ENCODE data around the gene ARHGEF28.

Gene ARHGEF28

DNA sequence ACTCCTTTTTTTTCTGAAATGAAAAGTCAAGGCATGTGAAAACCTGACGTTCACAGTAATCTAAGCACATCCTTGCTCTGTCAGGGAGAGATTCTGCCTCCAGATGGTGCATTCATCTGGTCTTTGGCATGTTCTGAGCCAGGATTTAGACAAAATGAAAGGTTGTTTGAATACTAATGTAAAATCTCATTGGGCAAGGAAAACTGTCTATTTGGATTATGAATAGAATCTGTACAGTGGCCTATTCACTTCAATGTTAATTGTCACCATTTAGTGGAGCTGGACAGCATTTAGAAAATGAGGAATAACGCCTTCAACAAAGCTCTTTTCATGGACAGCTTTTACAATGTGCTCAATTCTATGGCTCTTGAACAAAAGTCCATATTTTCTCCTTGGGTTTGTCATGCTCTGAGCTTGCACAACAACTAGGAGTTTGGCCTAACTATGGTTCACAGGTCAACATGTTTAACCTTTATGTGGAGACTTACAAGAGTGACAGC is 28.9 kb downstream of the ARHGEF28 start:
- H3K79me1 ChIP-seq (ENCODE audit: low read length) = no peaks in the 10 kb centered on the region
- no peak overlapping the region for H2BK15ac ChIP-seq (replicated peaks; ENCODE audit: low read depth)
- no peaks in the 10 kb centered on the region for H3K36me3 ChIP-seq (ENCODE audit: control insufficient read depth, insufficient read depth, low read length)
- no peak overlapping the region for H2BK5ac ChIP-seq (ENCODE audit: low read length)
- no peak overlapping the region for H2AK5ac ChIP-seq (ENCODE audit: low read length)
- H2BK120ac ChIP-seq (ENCODE audit: low read depth, low read length) = no peak overlapping the region
- H3K9ac ChIP-seq (ENCODE audit: low read length) = no peak overlapping the region
- no peaks in the 10 kb centered on the region for H3K79me2 ChIP-seq (ENCODE audit: control insufficient read depth, insufficient read depth, low read length)
- H3K4me1 ChIP-seq (ENCODE audit: control insufficient read depth, low read depth, low read length) = no peaks in the 10 kb centered on the region
- H3K56ac ChIP-seq (ENCODE audit: low read length) = no peak overlapping the region
- no peak overlapping the region for H3K4me2 ChIP-seq (ENCODE audit: low read length)
- no CpG with 5 or more reads among the region's 2 CpGs for WGBS (ENCODE audit: extremely low coverage, insufficient coverage, low lambda C conversion rate)
- no peak overlapping the region for H3K18ac ChIP-seq (ENCODE audit: low read length)
- no peaks in the 10 kb centered on the region for H3K27me3 ChIP-seq (ENCODE audit: insufficient read depth, low read length, poor library complexity)
- no peak overlapping the region for H3K23ac ChIP-seq (ENCODE audit: low read length)
- no peak overlapping the region for H3K27ac ChIP-seq (ENCODE audit: low read depth, low read length)
- no peak overlapping the region for H3K4me3 ChIP-seq (ENCODE audit: low read length)
- no peak overlapping the region for H4K8ac ChIP-seq (ENCODE audit: low read depth, low read length)
- DNase-seq = no peak
- H3K4ac ChIP-seq (ENCODE audit: low read depth, low read length) = no peak overlapping the region
- H4K5ac ChIP-seq (ENCODE audit: low read length) = no peak overlapping the region

DNA sequence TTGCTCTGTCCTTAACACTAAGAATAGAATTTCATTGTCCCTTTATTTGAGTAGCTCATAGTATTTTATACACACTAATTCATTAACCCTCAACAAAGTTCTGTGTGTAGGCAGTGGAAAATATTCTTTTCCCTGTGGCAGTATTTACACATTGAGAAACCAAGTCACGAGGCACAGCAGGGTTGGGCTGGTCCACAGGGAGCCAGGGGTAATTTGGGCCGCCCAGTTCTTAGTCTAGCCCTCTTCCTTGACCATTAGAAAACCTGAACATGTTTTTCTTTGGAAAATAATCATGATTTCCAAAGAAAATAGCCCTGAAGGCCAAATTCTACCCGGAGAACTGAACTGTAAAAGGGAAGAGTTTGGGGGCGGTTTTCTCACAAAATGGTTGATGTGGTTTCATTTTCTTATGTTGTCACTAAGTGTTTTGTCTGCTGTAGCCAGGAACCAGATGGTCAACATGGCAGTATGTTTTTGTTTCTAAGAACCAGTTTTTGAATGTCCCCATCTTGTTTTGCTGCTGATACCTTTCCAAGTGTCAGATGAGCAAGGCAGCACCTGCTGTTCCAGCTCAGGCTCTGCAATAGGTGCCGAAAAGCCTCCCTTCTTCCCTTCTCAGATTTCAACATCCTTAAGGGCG is 29.6 kb downstream of the ARHGEF28 start:
- Histone ChIP-seq H3K18ac (ENCODE audit: low read length) (no peak overlapping the region), H3K36me3 (ENCODE audit: control insufficient read depth, insufficient read depth, low read length) (no peaks in the 10 kb centered on the region), H3K4me2 (ENCODE audit: low read length) (no peak overlapping the region), H3K56ac (ENCODE audit: low read length) (no peak overlapping the region), H3K79me1 (ENCODE audit: low read length) (no peaks in the 10 kb centered on the region), H3K9ac (ENCODE audit: low read length) (no peak overlapping the region), H3K4ac (ENCODE audit: low read depth, low read length) (no peak overlapping the region), H2BK5ac (ENCODE audit: low read length) (no peak overlapping the region), H3K79me2 (ENCODE audit: control insufficient read depth, insufficient read depth, low read length) (no peaks in the 10 kb centered on the region), H4K8ac (ENCODE audit: low read depth, low read length) (no peak overlapping the region), H2BK120ac (ENCODE audit: low read depth, low read length) (no peak overlapping the region), H4K5ac (ENCODE audit: low read length) (no peak overlapping the region), H3K27me3 (ENCODE audit: insufficient read depth, low read length, poor library complexity) (no peaks in the 10 kb centered on the region), H3K4me1 (ENCODE audit: control insufficient read depth, low read depth, low read length) (no peaks in the 10 kb centered on the region), H3K27ac (ENCODE audit: low read depth, low read length) (no peak overlapping the region), H2AK5ac (ENCODE audit: low read length) (no peak overlapping the region), H3K4me3 (ENCODE audit: low read length) (no peak overlapping the region), H2BK15ac (replicated peaks; ENCODE audit: low read depth) (no peak overlapping the region), H3K23ac (ENCODE audit: low read length) (no peak overlapping the region)
- WGBS (ENCODE audit: extremely low coverage, insufficient coverage, low lambda C conversion rate) = no CpG with 5 or more reads among the region's 6 CpGs
- DNase-seq = no peak

DNA sequence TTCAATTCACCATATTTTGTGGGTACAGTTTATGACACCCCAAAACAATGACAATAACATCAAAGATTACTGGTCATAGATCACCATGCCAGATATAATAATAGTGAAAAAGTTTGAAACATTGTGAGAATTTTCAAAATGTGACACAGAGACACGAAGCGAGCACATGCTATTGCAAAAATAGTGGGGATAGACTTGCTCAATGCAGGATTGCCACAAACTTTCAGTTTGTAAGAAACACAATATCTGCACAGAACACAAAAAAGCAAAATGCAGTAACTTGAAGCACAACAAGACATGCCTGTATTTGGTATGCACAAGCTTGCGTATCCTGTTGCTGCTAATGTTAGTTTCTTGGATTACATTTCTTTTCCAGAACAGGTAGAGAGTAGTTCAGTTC is 35.8 kb downstream of the ARHGEF28 start:
- no peak overlapping the region for H2BK15ac ChIP-seq (replicated peaks; ENCODE audit: low read depth)
- DNase-seq = no peak
- H3K36me3 ChIP-seq (ENCODE audit: control insufficient read depth, insufficient read depth, low read length) = no peaks in the 10 kb centered on the region
- H4K5ac ChIP-seq (ENCODE audit: low read length) = no peak overlapping the region
- H3K23ac ChIP-seq (ENCODE audit: low read length) = no peak overlapping the region
- H3K79me1 ChIP-seq (ENCODE audit: low read length) = no peaks in the 10 kb centered on the region
- H3K79me2 ChIP-seq (ENCODE audit: control insufficient read depth, insufficient read depth, low read length) = no peaks in the 10 kb centered on the region
- H2AK5ac ChIP-seq (ENCODE audit: low read length) = no peak overlapping the region
- H4K8ac ChIP-seq (ENCODE audit: low read depth, low read length) = no peak overlapping the region
- H2BK5ac ChIP-seq (ENCODE audit: low read length) = no peak overlapping the region
- H2BK120ac ChIP-seq (ENCODE audit: low read depth, low read length) = no peak overlapping the region
- H3K4me1 ChIP-seq (ENCODE audit: control insufficient read depth, low read depth, low read length) = no peaks in the 10 kb centered on the region
- H3K4ac ChIP-seq (ENCODE audit: low read depth, low read length) = no peak overlapping the region
- H3K27me3 ChIP-seq (ENCODE audit: insufficient read depth, low read length, poor library complexity) = no peaks in the 10 kb centered on the region
- no peak overlapping the region for H3K9ac ChIP-seq (ENCODE audit: low read length)
- H3K4me2 ChIP-seq (ENCODE audit: low read length) = no peak overlapping the region
- WGBS (ENCODE audit: extremely low coverage, insufficient coverage, low lambda C conversion rate) = no CpG with 5 or more reads among the region's 3 CpGs
- H3K27ac ChIP-seq (ENCODE audit: low read depth, low read length) = no peak overlapping the region
- no peak overlapping the region for H3K4me3 ChIP-seq (ENCODE audit: low read length)
- H3K18ac ChIP-seq (ENCODE audit: low read length) = no peak overlapping the region
- H3K56ac ChIP-seq (ENCODE audit: low read length) = no peak overlapping the region

DNA sequence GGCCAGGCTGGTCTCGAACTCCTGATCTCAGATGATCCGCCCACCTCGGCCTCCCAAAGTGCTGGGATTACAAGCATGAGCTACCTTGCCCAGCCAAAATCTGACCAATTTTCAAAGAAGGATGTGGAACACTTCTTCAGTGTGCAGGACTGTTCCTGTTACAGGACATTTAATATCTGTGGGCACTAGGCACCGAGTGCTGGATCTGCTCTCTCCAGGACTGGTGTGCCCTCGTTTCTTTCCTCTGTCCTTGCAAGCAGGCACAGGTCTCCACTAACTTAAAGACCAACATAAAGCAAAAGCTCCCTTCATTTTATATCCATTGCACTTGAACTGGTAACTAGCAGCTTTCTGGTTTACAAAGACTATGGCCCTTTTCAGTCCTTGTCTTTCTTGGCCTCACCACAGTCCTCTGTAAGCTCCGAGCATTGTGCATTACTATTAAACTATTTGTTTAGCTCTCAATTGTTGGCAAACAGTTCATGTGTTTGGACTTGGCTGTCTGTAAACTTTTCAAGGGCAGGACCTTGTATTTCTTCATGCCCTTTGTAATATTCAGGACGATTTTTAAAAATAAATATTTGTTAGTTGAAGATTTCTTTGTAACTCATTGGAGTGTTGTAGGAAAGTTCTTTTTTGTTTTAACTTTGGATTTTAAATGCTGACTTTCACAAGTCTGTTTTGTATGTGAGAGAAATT is 37.3 kb downstream of the ARHGEF28 start:
- Histone ChIP-seq H4K8ac (ENCODE audit: low read depth, low read length) (no peak overlapping the region), H2BK15ac (replicated peaks; ENCODE audit: low read depth) (no peak overlapping the region), H2AK5ac (ENCODE audit: low read length) (no peak overlapping the region), H3K56ac (ENCODE audit: low read length) (no peak overlapping the region), H4K5ac (ENCODE audit: low read length) (no peak overlapping the region), H3K18ac (ENCODE audit: low read length) (no peak overlapping the region), H3K4me2 (ENCODE audit: low read length) (no peak overlapping the region), H3K79me1 (ENCODE audit: low read length) (no peaks in the 10 kb centered on the region), H3K27me3 (ENCODE audit: insufficient read depth, low read length, poor library complexity) (no peaks in the 10 kb centered on the region), H3K9ac (ENCODE audit: low read length) (no peak overlapping the region), H3K4me1 (ENCODE audit: control insufficient read depth, low read depth, low read length) (no peaks in the 10 kb centered on the region), H2BK120ac (ENCODE audit: low read depth, low read length) (no peak overlapping the region), H3K4ac (ENCODE audit: low read depth, low read length) (no peak overlapping the region), H3K23ac (ENCODE audit: low read length) (no peak overlapping the region), H2BK5ac (ENCODE audit: low read length) (no peak overlapping the region), H3K79me2 (ENCODE audit: control insufficient read depth, insufficient read depth, low read length) (no peaks in the 10 kb centered on the region), H3K4me3 (ENCODE audit: low read length) (no peak overlapping the region), H3K27ac (ENCODE audit: low read depth, low read length) (no peak overlapping the region), H3K36me3 (ENCODE audit: control insufficient read depth, insufficient read depth, low read length) (no peaks in the 10 kb centered on the region)
- no CpG with 5 or more reads among the region's 7 CpGs for WGBS (ENCODE audit: extremely low coverage, insufficient coverage, low lambda C conversion rate)
- no peak for DNase-seq

DNA sequence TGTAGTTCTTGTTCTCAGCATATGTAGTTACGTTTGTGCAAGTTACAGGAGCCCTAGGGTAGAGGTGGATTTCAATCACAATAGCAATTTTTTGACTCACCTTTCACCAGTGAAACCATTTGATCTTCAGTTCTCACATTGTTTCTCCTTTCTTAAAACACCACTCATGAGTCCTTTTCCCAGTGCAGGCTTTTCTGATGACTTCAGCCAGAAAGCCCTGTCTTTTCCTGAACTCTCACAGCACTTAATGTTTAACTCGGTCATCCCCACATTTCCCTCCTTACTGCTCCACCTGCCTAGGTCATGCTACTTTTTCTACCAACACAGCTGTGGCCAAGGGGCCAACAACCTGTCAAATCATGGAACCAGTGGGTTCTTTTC is 37.9 kb downstream of the ARHGEF28 start:
- Histone ChIP-seq H3K56ac (ENCODE audit: low read length) (no peak overlapping the region), H2AK5ac (ENCODE audit: low read length) (no peak overlapping the region), H3K79me1 (ENCODE audit: low read length) (no peaks in the 10 kb centered on the region), H3K79me2 (ENCODE audit: control insufficient read depth, insufficient read depth, low read length) (no peaks in the 10 kb centered on the region), H3K4me1 (ENCODE audit: control insufficient read depth, low read depth, low read length) (no peaks in the 10 kb centered on the region), H4K8ac (ENCODE audit: low read depth, low read length) (no peak overlapping the region), H2BK15ac (replicated peaks; ENCODE audit: low read depth) (no peak overlapping the region), H3K4me3 (ENCODE audit: low read length) (no peak overlapping the region), H3K4ac (ENCODE audit: low read depth, low read length) (no peak overlapping the region), H3K27ac (ENCODE audit: low read depth, low read length) (no peak overlapping the region), H3K18ac (ENCODE audit: low read length) (no peak overlapping the region), H3K4me2 (ENCODE audit: low read length) (no peak overlapping the region), H3K36me3 (ENCODE audit: control insufficient read depth, insufficient read depth, low read length) (no peaks in the 10 kb centered on the region), H4K5ac (ENCODE audit: low read length) (no peak overlapping the region), H2BK5ac (ENCODE audit: low read length) (no peak overlapping the region), H3K23ac (ENCODE audit: low read length) (no peak overlapping the region), H2BK120ac (ENCODE audit: low read depth, low read length) (no peak overlapping the region), H3K9ac (ENCODE audit: low read length) (no peak overlapping the region), H3K27me3 (ENCODE audit: insufficient read depth, low read length, poor library complexity) (no peaks in the 10 kb centered on the region)
- no CpG with 5 or more reads among the region's 2 CpGs for WGBS (ENCODE audit: extremely low coverage, insufficient coverage, low lambda C conversion rate)
- no peak for DNase-seq

DNA sequence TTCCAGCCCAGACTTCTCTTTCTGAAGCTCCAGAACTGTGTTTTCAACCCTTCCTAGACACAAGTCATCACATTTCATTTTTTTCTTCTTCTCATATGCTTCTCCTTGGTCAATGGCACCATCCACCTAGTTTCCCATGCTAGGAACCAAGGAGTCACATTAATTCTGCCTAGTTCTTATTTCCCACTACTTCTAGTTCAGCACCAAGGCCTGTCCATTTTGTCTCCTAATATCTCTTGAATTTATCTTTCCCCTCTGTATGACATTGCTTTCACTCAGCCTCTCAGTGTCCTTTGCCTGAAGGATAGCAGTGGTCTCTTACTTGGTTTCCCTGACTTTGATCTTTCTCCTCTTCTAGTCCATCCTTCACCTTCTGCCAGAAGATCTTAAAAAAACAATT is 38.8 kb downstream of the ARHGEF28 start:
- Histone ChIP-seq H3K79me1 (ENCODE audit: low read length) (no peaks in the 10 kb centered on the region), H3K4ac (ENCODE audit: low read depth, low read length) (no peak overlapping the region), H3K9ac (ENCODE audit: low read length) (no peak overlapping the region), H3K4me2 (ENCODE audit: low read length) (no peak overlapping the region), H3K23ac (ENCODE audit: low read length) (no peak overlapping the region), H3K27me3 (ENCODE audit: insufficient read depth, low read length, poor library complexity) (no peaks in the 10 kb centered on the region), H2BK15ac (replicated peaks; ENCODE audit: low read depth) (no peak overlapping the region), H3K27ac (ENCODE audit: low read depth, low read length) (no peak overlapping the region), H4K8ac (ENCODE audit: low read depth, low read length) (no peak overlapping the region), H2BK120ac (ENCODE audit: low read depth, low read length) (no peak overlapping the region), H2BK5ac (ENCODE audit: low read length) (no peak overlapping the region), H3K4me3 (ENCODE audit: low read length) (no peak overlapping the region), H4K5ac (ENCODE audit: low read length) (no peak overlapping the region), H2AK5ac (ENCODE audit: low read length) (no peak overlapping the region), H3K36me3 (ENCODE audit: control insufficient read depth, insufficient read depth, low read length) (no peaks in the 10 kb centered on the region), H3K18ac (ENCODE audit: low read length) (no peak overlapping the region), H3K56ac (ENCODE audit: low read length) (no peak overlapping the region), H3K79me2 (ENCODE audit: control insufficient read depth, insufficient read depth, low read length) (no peaks in the 10 kb centered on the region), H3K4me1 (ENCODE audit: control insufficient read depth, low read depth, low read length) (no peaks in the 10 kb centered on the region)
- DNase-seq = no peak
